ENCODE data around the gene PKMYT1.

- TF ChIP-seq REST (IDR thresholded peaks at IDR 0.05; ENCODE audit: insufficient replicate concordance, low read depth) (no peak), GABPA (IDR thresholded peaks at IDR 0.05; ENCODE audit: low read depth) (no peak)
- TF ChIP-seq, protein P1, sequence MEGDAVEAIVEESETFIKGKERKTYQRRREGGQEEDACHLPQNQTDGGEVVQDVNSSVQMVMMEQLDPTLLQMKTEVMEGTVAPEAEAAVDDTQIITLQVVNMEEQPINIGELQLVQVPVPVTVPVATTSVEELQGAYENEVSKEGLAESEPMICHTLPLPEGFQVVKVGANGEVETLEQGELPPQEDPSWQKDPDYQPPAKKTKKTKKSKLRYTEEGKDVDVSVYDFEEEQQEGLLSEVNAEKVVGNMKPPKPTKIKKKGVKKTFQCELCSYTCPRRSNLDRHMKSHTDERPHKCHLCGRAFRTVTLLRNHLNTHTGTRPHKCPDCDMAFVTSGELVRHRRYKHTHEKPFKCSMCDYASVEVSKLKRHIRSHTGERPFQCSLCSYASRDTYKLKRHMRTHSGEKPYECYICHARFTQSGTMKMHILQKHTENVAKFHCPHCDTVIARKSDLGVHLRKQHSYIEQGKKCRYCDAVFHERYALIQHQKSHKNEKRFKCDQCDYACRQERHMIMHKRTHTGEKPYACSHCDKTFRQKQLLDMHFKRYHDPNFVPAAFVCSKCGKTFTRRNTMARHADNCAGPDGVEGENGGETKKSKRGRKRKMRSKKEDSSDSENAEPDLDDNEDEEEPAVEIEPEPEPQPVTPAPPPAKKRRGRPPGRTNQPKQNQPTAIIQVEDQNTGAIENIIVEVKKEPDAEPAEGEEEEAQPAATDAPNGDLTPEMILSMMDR (IDR thresholded peaks at IDR 0.05; ENCODE audit: insufficient read depth, low read length) = no peak
Measured at GRCh38 chr16:2923481-2923880, 56.8 kb downstream of the PKMYT1 start.

Data from HL-60 (cell line).